Gastroesophageal sphincter (tissue), 4 donors: ENCODE data around the gene MPRIP. TPM values are rescaled to one million over a fixed set of nuclear protein-coding genes. Genes with fewer than 3 reads are reported as not detected.

Experiments
- ATAC-seq: fragments of 150-250 bp; one replicate; pipeline ENCODE4 v1.9.1; 2016; ENCODE audit warnings: mild to moderate bottlenecking, moderate library complexity
- H3K27ac ChIP-seq, 4 donors: fragments of 200-600 bp; sonication (generic) in 3 of 4; 1 replicate in 3 of 4; 2 replicates in 1 of 4; pipeline ENCODE4 v1.5.1; 2016 to 2019
- H3K27me3 ChIP-seq: fragments of 200-600 bp; sonication (generic); one replicate; pipeline ENCODE4 v1.5.1; 2019
- H3K36me3 ChIP-seq, 2 donors: fragments of 200-600 bp; sonication (generic); one replicate each; pipeline ENCODE4 v1.5.1; 2019; ENCODE audit warnings: control low read depth in 1 of 2
- H3K4me1 ChIP-seq, 3 donors: fragments of 200-600 bp; sonication (generic); 1 replicate in 2 of 3; 2 replicates in 1 of 3; pipeline ENCODE4 v1.5.1; 2016 to 2019; ENCODE audit warnings: control low read depth in 2 of 3
- H3K4me3 ChIP-seq, 2 donors: fragments of 200-600 bp; sonication (generic); one replicate each; pipeline ENCODE4 v1.5.1; 2019; ENCODE audit warnings: mild to moderate bottlenecking in 1 of 2, moderate library complexity in 1 of 2
- H3K9me3 ChIP-seq, 3 donors: fragments of 200-600 bp; sonication (generic); one replicate each; pipeline ENCODE4 v1.5.1; 2017 to 2019; ENCODE audit warnings: control low read depth in 2 of 3
- EP300 ChIP-seq: sonication (generic); formaldehyde crosslinking; IDR thresholded peaks from one replicate; pipeline ENCODE4 v1.6.1; 2017; ENCODE audit warnings: antibody characterized with exemption, mild to moderate bottlenecking
- POLR2A ChIP-seq, 2 donors: fragments of 450-650 bp; IDR thresholded peaks; one replicate each; pipeline ENCODE4 v1.6.1; 2017; ENCODE audit warnings: antibody characterized with exemption in 2 of 2, mild to moderate bottlenecking in 2 of 2, moderate library complexity in 1 of 2
- POLR2AphosphoS5 ChIP-seq: sonication (generic); formaldehyde crosslinking; IDR thresholded peaks from one replicate; pipeline ENCODE4 v1.6.1; 2017; ENCODE audit warnings: antibody characterized with exemption
- WGBS, 2 donors: methylation state at CpG; one replicate each; pipeline ENCODE4 v1.1.5; 2018; ENCODE audit warnings: low coverage in 1 of 2; 5-methylcytosine and 5-hydroxymethylcytosine counted together
- total RNA-seq, 4 donors: library from RNA; depleted of rRNA; stranded (reverse); fragments of >200 nt; gene quantifications; one replicate each; pipeline ENCODE4 v1.1.0, GENCODE V29; 2016
- TF ChIP-seq, protein P1 (sequence below), 4 experiments: fragments of 200-600 bp in 2 of 4; fragments of 450-650 bp in 2 of 4; sonication (generic) in 1 of 4; IDR thresholded peaks; one replicate each; pipeline ENCODE4 v1.5.1; 2017 to 2019; ENCODE audit warnings: antibody characterized with exemption in 4 of 4, mild to moderate bottlenecking in 2 of 4, moderate library complexity in 2 of 4

The MPRIP gene
- total RNA-seq, 4 donors from 2014 or later: 113 to 233 (median 155) TPM

DNA sequence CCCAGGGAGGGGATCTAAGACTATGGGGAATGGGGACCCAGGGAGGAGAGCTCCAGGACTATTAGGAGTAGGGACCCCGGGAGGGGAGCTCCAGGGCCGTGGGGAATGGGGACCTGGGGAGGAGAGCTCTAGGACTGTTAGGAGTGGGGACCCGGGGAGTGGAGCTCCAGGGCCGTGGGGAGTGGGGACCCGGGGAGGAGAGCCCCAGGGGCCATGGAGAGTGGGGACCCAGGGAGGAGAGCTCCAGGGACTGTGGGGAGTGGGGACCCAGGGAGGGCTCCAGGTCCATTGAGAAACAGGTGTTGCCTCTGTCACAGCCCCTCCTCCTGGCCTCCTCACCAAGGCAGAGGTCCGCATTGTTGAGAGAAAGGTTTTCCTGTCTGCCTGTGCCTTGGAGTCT lies 16.0 kb downstream of the MPRIP start:
- Histone ChIP-seq H3K27ac (no peak overlapping the region), H3K4me1 (peaks cover 3 to 100% (median 16%) of the 10 kb centered on the region in 3 donors), H3K9me3 (no peaks in the 10 kb centered on the region), H3K27me3 (no peaks in the 10 kb centered on the region), H3K4me3 (no peak overlapping the region), H3K36me3 (peaks cover 0 to 15% of the 10 kb centered on the region in 2 donors)
- no peak for ATAC-seq
- WGBS, 2 donors: 30 to 60% methylated on average over 1 to 2 of the region's 6 CpGs
- TF ChIP-seq POLR2A (IDR thresholded peaks at IDR 0.05): no peak
- TF ChIP-seq POLR2AphosphoS5: no peak
- TF ChIP-seq, protein P1, sequence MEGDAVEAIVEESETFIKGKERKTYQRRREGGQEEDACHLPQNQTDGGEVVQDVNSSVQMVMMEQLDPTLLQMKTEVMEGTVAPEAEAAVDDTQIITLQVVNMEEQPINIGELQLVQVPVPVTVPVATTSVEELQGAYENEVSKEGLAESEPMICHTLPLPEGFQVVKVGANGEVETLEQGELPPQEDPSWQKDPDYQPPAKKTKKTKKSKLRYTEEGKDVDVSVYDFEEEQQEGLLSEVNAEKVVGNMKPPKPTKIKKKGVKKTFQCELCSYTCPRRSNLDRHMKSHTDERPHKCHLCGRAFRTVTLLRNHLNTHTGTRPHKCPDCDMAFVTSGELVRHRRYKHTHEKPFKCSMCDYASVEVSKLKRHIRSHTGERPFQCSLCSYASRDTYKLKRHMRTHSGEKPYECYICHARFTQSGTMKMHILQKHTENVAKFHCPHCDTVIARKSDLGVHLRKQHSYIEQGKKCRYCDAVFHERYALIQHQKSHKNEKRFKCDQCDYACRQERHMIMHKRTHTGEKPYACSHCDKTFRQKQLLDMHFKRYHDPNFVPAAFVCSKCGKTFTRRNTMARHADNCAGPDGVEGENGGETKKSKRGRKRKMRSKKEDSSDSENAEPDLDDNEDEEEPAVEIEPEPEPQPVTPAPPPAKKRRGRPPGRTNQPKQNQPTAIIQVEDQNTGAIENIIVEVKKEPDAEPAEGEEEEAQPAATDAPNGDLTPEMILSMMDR (IDR thresholded peaks at IDR 0.05): no peak
- no peak for TF ChIP-seq EP300

DNA sequence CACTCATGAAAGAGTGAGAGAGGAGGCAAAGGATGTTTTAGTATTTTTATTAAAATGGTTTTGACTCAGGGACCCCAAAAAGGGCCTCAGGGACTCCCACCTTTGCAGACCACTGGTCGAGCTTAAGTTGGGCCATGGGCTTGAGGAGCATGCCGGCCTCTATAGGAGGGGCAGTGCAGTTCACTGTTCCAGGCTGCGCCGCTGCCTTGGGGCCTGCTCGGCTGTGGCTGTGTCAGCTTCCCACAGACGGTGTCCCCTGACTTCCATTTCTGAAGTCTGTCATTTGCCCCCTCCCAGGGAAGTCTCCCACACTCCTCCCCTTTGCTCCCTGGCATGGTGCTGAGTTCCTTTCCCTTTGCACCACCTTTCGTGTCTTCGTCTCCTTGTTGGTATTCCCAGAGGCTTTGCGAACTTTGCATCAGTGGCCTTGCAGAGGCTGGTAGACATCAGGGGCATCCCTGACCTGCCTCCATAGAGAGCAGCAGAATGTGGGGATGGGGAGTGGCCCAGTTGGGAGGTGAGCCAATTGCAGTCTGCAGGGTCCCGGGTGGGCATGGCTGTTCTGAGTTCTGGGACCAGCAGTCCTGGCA lies 17.1 kb downstream of the MPRIP start:
- WGBS, 2 donors: 79 to 100% methylated on average over 1 to 7 of the region's 10 CpGs
- no peak overlapping the region for H3K4me3 ChIP-seq
- H3K4me1 ChIP-seq: peaks cover 3 to 100% (median 13%) of the 10 kb centered on the region in 3 donors
- peaks cover 0 to 15% of the 10 kb centered on the region in 2 donors for H3K36me3 ChIP-seq
- H3K27ac ChIP-seq: no peak overlapping the region
- TF ChIP-seq POLR2AphosphoS5 (no peak), EP300 (no peak), POLR2A (IDR thresholded peaks at IDR 0.05) (no peak)
- TF ChIP-seq, protein P1 (IDR thresholded peaks at IDR 0.05): no peak
- ATAC-seq: no peak
- H3K9me3 ChIP-seq: no peaks in the 10 kb centered on the region
- no peaks in the 10 kb centered on the region for H3K27me3 ChIP-seq

DNA sequence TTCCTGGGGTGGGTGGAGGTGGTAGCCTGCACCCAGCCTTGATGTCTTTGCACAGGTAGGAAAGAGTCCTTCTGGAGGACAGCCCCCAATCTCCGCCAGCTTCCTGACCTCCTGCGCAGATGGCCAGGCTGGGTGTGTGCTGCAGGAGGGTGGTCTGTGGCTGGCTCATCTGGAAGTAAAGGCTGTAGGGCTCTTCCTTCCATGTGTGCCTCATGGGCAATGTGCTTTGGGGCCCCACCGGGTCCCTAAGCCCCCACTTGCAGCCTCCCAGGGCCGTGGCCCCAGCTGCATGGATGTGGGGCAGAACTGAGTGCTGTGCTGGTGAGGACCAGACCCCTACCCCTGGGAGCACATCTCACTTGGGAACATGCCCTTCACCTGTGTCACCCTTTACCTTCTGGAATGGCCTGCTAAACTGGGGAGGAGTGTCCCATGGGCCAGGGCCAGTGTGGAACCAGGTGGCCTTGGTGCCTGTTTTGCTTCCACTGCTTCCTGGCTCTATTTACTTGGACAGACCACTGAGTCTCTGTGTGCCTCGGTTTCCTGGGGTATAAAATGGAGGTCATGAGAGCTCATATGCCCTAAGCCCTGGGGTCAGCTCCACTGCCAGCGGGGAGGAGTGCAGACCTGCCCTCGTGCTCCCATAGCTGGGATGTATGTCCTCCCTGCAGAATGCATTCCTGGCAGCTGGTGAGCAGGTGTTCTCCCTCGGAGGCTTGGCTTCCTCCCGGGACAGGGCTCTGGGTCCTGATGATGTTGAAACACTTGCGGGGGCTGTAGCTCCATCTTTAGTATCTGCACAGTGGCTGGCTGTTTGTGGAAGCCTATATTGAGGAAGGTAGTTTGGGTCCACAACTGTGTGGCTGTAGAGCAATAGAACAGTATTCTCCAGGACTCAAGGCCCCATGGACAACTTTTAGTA lies 18.0 kb downstream of the MPRIP start:
- H3K4me1 ChIP-seq: peaks cover 3 to 98% (median 11%) of the 10 kb centered on the region in 3 donors
- peaks cover 0 to 15% of the 10 kb centered on the region in 2 donors for H3K36me3 ChIP-seq
- no peaks in the 10 kb centered on the region for H3K27me3 ChIP-seq
- no peak for ATAC-seq
- H3K4me3 ChIP-seq: no peak overlapping the region
- TF ChIP-seq, protein P1 (IDR thresholded peaks at IDR 0.05): no peak
- TF ChIP-seq EP300 (no peak), POLR2AphosphoS5 (no peak), POLR2A (IDR thresholded peaks at IDR 0.05) (no peak)
- WGBS, 2 donors: no CpG with 5 or more reads among the region's 10 CpGs
- no peaks in the 10 kb centered on the region for H3K9me3 ChIP-seq
- no peak overlapping the region for H3K27ac ChIP-seq

DNA sequence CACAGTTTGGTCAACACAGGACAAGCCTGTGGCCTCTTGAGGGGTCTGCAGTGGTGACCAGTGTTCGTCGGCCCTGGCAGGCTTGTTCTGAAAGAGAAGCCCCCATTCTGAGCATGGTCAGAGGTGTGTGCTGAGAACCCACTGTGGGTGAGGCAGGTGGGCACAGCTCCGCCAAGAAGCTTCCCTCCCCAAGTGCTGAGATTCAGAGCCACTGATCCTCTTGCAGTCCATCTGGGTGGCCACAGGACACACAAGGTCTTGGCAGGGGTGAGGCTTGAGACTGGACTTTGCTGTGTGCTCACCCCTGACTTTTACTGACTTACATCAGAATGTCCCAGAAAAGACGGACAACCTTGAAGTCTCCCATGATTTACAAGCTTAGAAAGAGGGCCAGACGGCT lies 18.7 kb downstream of the MPRIP start:
- H3K9me3 ChIP-seq: no peaks in the 10 kb centered on the region
- no peak for ATAC-seq
- H3K27me3 ChIP-seq: no peaks in the 10 kb centered on the region
- H3K4me1 ChIP-seq: peaks cover 2 to 94% (median 7%) of the 10 kb centered on the region in 3 donors
- H3K36me3 ChIP-seq: peaks cover 0 to 15% of the 10 kb centered on the region in 2 donors
- 40 to 52% methylated on average over 1 to 2 of the region's 5 CpGs for WGBS, 2 donors
- no peak overlapping the region for H3K27ac ChIP-seq
- no peak for TF ChIP-seq EP300
- no peak for TF ChIP-seq POLR2AphosphoS5
- TF ChIP-seq, protein P1 (IDR thresholded peaks at IDR 0.05): no peak
- TF ChIP-seq POLR2A (IDR thresholded peaks at IDR 0.05): no peak
- no peak overlapping the region for H3K4me3 ChIP-seq
